ENCODE measurements around the gene ADORA2B.
"Not testable (repeated sequence)": the region's sequence is repeated elsewhere in the genome, so short reads cannot be mapped to it uniquely, and the experiment has no call there.

The ADORA2B gene

DNA sequence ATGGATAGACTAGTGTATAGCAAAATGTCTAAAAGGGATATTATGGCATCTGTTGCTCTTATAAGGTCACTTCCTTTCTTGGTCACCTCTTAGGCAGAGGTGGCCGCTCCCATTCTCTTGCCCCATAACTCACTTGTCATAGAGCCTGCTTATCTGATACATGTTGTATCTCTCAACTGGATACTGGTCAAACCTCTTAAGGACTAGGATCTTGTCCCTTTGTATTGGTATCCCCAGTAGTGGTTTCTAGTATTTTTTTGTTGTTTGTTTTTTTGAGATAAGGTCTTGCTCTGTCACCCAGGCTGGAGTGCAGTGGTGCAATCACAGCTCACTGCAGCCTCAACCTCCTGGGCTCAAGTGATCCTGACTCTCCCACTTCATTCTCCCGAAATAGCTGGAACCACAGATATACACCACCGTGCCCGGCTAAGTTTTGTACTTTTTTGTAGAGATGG, 27.6 kb downstream of the ADORA2B start:
- TF ChIP-seq, protein P1, sequence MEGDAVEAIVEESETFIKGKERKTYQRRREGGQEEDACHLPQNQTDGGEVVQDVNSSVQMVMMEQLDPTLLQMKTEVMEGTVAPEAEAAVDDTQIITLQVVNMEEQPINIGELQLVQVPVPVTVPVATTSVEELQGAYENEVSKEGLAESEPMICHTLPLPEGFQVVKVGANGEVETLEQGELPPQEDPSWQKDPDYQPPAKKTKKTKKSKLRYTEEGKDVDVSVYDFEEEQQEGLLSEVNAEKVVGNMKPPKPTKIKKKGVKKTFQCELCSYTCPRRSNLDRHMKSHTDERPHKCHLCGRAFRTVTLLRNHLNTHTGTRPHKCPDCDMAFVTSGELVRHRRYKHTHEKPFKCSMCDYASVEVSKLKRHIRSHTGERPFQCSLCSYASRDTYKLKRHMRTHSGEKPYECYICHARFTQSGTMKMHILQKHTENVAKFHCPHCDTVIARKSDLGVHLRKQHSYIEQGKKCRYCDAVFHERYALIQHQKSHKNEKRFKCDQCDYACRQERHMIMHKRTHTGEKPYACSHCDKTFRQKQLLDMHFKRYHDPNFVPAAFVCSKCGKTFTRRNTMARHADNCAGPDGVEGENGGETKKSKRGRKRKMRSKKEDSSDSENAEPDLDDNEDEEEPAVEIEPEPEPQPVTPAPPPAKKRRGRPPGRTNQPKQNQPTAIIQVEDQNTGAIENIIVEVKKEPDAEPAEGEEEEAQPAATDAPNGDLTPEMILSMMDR (IDR thresholded peaks at IDR 0.05; ENCODE audit: unreplicated experiment in 3 of 3) = no peak
- Mint-ChIP-seq H3K27ac (no peak overlapping the region), H3K4me3 (no peak overlapping the region), H3K4me1 (peaks cover 22% of the 10 kb centered on the region), H3K36me3 (ENCODE audit: low read depth) (peaks cover 27% of the 10 kb centered on the region), H3K27me3 (ENCODE audit: low read depth) (no peaks in the 10 kb centered on the region), H3K9me3 (no peaks in the 10 kb centered on the region)

DNA sequence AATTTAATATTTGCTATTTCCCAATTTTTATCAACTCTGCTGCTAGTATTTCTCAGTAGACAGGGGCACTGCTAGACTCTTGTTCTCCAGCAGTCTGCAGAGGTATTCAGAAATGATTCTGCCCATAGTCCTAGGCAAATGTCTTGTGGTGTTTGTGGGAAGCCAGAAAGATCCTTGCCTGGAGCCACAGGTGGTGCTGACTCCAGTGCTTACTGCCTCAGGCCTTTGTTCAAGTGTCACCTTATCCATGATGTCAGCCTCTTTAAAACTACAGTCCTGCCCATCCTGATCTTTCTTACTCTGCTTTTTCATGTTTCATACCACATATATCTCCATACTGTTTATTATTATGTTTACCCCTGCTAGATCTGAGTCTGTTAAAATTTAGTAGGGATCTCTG, 28.1 kb downstream of the ADORA2B start:
- H3K4me1 Mint-ChIP-seq = peaks cover 18% of the 10 kb centered on the region

DNA sequence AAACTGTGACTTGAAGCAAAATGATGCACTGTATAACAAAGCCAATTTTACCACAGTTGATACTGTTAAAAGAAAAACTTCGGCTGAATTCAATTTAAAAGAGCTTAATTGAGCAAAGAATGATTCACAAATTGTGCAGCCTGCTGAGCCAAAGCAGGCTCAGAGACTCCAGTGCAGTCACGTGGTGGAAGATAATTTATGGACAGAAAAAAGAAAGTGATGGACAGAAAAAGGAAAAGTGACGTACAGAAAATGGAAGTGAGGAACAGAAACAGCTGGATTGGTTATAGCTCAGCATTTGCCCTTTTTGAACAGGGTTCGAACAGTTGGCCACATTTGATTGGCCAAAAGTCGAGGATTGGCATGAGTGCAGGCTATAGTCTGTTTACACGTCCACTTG, 28.9 kb downstream of the ADORA2B start:
- H3K4me1 Mint-ChIP-seq = peaks cover 14% of the 10 kb centered on the region
- TF ChIP-seq, protein P1 (IDR thresholded peaks at IDR 0.05; ENCODE audit: unreplicated experiment in 3 of 3) = no peak
- no peak overlapping the region for H3K27ac Mint-ChIP-seq

More for the DNA sequence above, 28.1 kb downstream of the ADORA2B start:
- no peaks in the 10 kb centered on the region for H3K9me3 Mint-ChIP-seq
- H3K27me3 Mint-ChIP-seq (ENCODE audit: low read depth) = no peaks in the 10 kb centered on the region
- H3K4me3 Mint-ChIP-seq = no peak overlapping the region
- H3K36me3 Mint-ChIP-seq (ENCODE audit: low read depth) = peaks cover 32% of the 10 kb centered on the region
- TF ChIP-seq, protein P1 (IDR thresholded peaks at IDR 0.05; ENCODE audit: unreplicated experiment in 3 of 3) = no peak
- no peak overlapping the region for H3K27ac Mint-ChIP-seq

DNA sequence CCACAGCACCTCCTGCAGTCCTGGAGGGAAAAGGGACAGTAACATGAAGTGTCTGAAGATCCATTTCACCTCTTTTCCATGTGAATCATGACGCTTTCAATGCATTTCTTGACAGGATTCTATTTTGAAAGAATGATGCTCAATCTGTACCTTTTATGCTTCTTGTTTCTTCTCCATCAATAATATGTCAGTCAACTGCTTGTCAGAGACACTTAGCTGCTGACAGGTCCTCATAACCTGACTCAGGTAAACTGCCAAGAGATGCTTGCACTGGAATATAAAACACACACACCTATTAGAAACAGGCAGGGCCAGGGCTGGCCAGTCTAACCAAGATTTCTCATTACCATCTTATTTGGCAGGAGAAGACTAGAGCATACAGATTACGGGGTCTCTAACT, 33.0 kb downstream of the ADORA2B start:
- Mint-ChIP-seq H3K4me3 (no peak overlapping the region), H3K27me3 (ENCODE audit: low read depth) (no peaks in the 10 kb centered on the region), H3K36me3 (ENCODE audit: low read depth) (peaks cover 68% of the 10 kb centered on the region), H3K4me1 (no peaks in the 10 kb centered on the region), H3K9me3 (peaks cover 5% of the 10 kb centered on the region), H3K27ac (no peak overlapping the region)
- TF ChIP-seq, protein P1 (IDR thresholded peaks at IDR 0.05; ENCODE audit: unreplicated experiment in 3 of 3) = no peak

More for the DNA sequence above, 28.9 kb downstream of the ADORA2B start:
- H3K4me3 Mint-ChIP-seq = no peak overlapping the region
- H3K36me3 Mint-ChIP-seq (ENCODE audit: low read depth) = peaks cover 37% of the 10 kb centered on the region
- no peaks in the 10 kb centered on the region for H3K9me3 Mint-ChIP-seq
- no peaks in the 10 kb centered on the region for H3K27me3 Mint-ChIP-seq (ENCODE audit: low read depth)

DNA sequence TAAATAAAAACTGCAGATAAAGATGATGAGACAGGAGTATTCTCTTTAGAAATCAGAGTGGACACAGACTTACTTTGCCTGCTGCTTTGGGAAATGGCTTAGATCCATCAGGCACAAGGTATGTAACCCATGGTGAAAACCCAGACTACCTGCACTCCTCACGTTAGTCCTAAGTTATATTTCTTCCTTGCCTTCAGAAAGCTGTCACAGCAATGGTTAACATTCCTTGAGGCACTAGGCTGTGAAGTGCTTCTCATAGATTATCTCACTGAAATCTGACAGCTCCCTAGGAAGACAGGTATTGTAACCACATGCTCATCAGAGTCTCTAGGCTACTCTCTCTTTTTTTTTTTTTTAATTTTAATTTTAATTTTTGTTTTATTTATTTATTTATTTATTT, 33.7 kb downstream of the ADORA2B start:
- Mint-ChIP-seq H3K4me1 (no peaks in the 10 kb centered on the region), H3K27ac (no peak overlapping the region), H3K36me3 (ENCODE audit: low read depth) (peaks cover 67% of the 10 kb centered on the region), H3K27me3 (ENCODE audit: low read depth) (no peaks in the 10 kb centered on the region), H3K9me3 (peaks cover 5% of the 10 kb centered on the region), H3K4me3 (no peak overlapping the region)
- TF ChIP-seq, protein P1 (IDR thresholded peaks at IDR 0.05; ENCODE audit: unreplicated experiment in 3 of 3) = no peak

DNA sequence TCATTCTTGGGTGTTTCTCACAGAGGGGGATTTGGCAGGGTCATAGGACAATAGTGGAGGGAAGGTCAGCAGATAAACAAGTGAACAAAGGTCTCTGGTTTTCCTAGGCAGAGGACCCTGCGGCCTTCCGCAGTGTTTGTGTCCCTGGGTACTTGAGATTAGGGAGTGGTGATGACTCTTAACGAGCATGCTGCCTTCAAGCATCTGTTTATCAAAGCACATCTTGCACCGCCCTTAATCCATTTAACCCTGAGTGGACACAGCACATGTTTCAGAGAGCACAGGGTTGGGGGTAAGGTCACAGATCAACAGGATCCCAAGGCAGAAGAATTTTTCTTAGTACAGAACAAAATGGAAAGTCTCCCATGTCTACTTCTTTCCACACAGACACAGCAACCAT, 34.1 kb downstream of the ADORA2B start:
- not testable (repeated sequence) for H3K9me3 Mint-ChIP-seq; H3K27me3 Mint-ChIP-seq (ENCODE audit: low read depth); H3K27ac Mint-ChIP-seq; H3K4me3 Mint-ChIP-seq; H3K4me1 Mint-ChIP-seq
- peaks cover 68% of the 10 kb centered on the region for H3K36me3 Mint-ChIP-seq (ENCODE audit: low read depth)
